HEK293 (cell line): ENCODE measurements around the gene RBMS1.

Source experiments
- SALL2 ChIP-seq: fragments of 450-650 bp; formaldehyde crosslinking; IDR thresholded peaks from 2 replicates; pipeline ENCODE4 v1.5.0; 2017; ENCODE audit warnings: missing biosample characterization, mild to moderate bottlenecking, missing genetic modification characterization, borderline replicate concordance
- SP2 ChIP-seq: fragments of 450-650 bp; formaldehyde crosslinking; IDR thresholded peaks from 2 replicates; pipeline ENCODE4 v1.5.1; 2016; ENCODE audit warnings: missing biosample characterization, missing genetic modification characterization
- ZNF514 ChIP-seq: fragments of 450-650 bp; formaldehyde crosslinking; IDR thresholded peaks from 2 replicates; pipeline ENCODE4 v1.5.1; 2016; ENCODE audit warnings: missing biosample characterization, missing genetic modification characterization
- TF ChIP-seq, protein P1 (sequence below): fragments of 450-650 bp; formaldehyde crosslinking; IDR thresholded peaks from 2 replicates; pipeline ENCODE4 v1.5.1; 2016; ENCODE audit warnings: missing biosample characterization, missing genetic modification characterization
- TF ChIP-seq, protein P2 (sequence below): fragments of 450-650 bp; formaldehyde crosslinking; IDR thresholded peaks from 2 replicates; pipeline ENCODE4 v1.5.1; 2016; ENCODE audit warnings: missing biosample characterization, missing genetic modification characterization
- TF ChIP-seq, protein P3 (sequence below): fragments of 450-650 bp; formaldehyde crosslinking; IDR thresholded peaks from 2 replicates; pipeline ENCODE4 v1.5.1; 2016; ENCODE audit warnings: missing biosample characterization, missing genetic modification characterization

DNA sequence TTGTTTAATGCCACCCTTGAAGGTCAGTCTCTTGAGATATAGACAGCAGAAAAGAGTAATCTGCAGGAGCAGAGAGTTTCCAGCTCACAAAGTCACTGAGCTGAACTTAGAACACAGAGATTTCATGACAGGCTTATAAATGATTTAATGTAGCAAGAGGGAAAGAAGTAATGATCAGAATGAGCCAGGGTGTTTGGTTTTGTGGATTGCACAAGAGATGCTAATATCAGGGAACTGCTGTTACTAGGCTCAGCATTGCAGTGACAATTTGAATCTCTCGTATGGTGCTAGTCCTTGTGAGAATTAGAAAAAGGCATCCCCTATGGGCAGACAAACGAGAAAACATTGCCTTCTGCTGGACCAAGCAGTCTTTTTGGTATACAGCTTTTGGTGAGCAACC is 231.9 kb downstream of the RBMS1 start:
- TF ChIP-seq ZNF514 (tag by site-specific recombination), result no peak
- TF ChIP-seq, protein P1, sequence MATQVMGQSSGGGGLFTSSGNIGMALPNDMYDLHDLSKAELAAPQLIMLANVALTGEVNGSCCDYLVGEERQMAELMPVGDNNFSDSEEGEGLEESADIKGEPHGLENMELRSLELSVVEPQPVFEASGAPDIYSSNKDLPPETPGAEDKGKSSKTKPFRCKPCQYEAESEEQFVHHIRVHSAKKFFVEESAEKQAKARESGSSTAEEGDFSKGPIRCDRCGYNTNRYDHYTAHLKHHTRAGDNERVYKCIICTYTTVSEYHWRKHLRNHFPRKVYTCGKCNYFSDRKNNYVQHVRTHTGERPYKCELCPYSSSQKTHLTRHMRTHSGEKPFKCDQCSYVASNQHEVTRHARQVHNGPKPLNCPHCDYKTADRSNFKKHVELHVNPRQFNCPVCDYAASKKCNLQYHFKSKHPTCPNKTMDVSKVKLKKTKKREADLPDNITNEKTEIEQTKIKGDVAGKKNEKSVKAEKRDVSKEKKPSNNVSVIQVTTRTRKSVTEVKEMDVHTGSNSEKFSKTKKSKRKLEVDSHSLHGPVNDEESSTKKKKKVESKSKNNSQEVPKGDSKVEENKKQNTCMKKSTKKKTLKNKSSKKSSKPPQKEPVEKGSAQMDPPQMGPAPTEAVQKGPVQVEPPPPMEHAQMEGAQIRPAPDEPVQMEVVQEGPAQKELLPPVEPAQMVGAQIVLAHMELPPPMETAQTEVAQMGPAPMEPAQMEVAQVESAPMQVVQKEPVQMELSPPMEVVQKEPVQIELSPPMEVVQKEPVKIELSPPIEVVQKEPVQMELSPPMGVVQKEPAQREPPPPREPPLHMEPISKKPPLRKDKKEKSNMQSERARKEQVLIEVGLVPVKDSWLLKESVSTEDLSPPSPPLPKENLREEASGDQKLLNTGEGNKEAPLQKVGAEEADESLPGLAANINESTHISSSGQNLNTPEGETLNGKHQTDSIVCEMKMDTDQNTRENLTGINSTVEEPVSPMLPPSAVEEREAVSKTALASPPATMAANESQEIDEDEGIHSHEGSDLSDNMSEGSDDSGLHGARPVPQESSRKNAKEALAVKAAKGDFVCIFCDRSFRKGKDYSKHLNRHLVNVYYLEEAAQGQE (tag by site-specific recombination), result no peak
- TF ChIP-seq, protein P2, sequence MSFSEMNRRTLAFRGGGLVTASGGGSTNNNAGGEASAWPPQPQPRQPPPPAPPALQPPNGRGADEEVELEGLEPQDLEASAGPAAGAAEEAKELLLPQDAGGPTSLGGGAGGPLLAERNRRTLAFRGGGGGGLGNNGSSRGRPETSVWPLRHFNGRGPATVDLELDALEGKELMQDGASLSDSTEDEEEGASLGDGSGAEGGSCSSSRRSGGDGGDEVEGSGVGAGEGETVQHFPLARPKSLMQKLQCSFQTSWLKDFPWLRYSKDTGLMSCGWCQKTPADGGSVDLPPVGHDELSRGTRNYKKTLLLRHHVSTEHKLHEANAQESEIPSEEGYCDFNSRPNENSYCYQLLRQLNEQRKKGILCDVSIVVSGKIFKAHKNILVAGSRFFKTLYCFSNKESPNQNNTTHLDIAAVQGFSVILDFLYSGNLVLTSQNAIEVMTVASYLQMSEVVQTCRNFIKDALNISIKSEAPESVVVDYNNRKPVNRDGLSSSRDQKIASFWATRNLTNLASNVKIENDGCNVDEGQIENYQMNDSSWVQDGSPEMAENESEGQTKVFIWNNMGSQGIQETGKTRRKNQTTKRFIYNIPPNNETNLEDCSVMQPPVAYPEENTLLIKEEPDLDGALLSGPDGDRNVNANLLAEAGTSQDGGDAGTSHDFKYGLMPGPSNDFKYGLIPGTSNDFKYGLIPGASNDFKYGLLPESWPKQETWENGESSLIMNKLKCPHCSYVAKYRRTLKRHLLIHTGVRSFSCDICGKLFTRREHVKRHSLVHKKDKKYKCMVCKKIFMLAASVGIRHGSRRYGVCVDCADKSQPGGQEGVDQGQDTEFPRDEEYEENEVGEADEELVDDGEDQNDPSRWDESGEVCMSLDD (tag by site-specific recombination), result no peak
- no peak for TF ChIP-seq SP2 (tag by site-specific recombination)
- TF ChIP-seq SALL2, result no peak
- TF ChIP-seq, protein P3, sequence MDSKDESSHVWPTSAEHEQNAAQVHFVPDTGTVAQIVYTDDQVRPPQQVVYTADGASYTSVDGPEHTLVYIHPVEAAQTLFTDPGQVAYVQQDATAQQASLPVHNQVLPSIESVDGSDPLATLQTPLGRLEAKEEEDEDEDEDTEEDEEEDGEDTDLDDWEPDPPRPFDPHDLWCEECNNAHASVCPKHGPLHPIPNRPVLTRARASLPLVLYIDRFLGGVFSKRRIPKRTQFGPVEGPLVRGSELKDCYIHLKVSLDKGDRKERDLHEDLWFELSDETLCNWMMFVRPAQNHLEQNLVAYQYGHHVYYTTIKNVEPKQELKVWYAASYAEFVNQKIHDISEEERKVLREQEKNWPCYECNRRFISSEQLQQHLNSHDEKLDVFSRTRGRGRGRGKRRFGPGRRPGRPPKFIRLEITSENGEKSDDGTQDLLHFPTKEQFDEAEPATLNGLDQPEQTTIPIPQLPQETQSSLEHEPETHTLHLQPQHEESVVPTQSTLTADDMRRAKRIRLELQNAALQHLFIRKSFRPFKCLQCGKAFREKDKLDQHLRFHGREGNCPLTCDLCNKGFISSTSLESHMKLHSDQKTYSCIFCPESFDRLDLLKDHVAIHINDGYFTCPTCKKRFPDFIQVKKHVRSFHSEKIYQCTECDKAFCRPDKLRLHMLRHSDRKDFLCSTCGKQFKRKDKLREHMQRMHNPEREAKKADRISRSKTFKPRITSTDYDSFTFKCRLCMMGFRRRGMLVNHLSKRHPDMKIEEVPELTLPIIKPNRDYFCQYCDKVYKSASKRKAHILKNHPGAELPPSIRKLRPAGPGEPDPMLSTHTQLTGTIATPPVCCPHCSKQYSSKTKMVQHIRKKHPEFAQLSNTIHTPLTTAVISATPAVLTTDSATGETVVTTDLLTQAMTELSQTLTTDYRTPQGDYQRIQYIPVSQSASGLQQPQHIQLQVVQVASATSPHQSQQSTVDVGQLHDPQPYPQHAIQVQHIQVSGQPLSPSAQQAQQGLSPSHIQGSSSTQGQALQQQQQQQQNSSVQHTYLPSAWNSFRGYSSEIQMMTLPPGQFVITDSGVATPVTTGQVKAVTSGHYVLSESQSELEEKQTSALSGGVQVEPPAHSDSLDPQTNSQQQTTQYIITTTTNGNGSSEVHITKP (tag by site-specific recombination), result no peak
